Mucosa of descending colon (tissue), 3 donors: Measurements from ENCODE around the gene KRTAP9-1. TPM values are rescaled to one million over a fixed set of nuclear protein-coding genes. Genes with fewer than 3 reads are reported as not detected.

Source experiments
- ATAC-seq: fragments of 200-7000 bp; cut with Tn5 transposase; one replicate; pipeline ENCODE4 v1.9.1; 2020; ENCODE audit warnings: mild to moderate bottlenecking, moderate library complexity
- DNase-seq, 3 donors: peaks; one replicate each; pipeline ENCODE4 v3.0.0-alpha.2; 2020
- H3K36me3 ChIP-seq: fragments of 200-600 bp; one replicate; pipeline ENCODE4 v1.8.0; 2021; ENCODE audit warnings: low read depth, mild to moderate bottlenecking
- H3K4me1 ChIP-seq: fragments of 200-600 bp; one replicate; pipeline ENCODE4 v1.8.0; 2021; ENCODE audit warnings: low read depth, mild to moderate bottlenecking
- H3K4me3 ChIP-seq: fragments of 200-600 bp; one replicate; pipeline ENCODE4 v1.8.0; 2021; ENCODE audit warnings: mild to moderate bottlenecking
- H3K9me3 ChIP-seq: fragments of 200-600 bp; one replicate; pipeline ENCODE4 v1.8.0; 2021; ENCODE audit warnings: mild to moderate bottlenecking
- intact Hi-C, 2 donors: fragments of 100-400 bp; cut with DNase I in 1 of 2; cut with micrococcal nuclease in 1 of 2; formaldehyde crosslinking; loops; one replicate each; pipeline versions ENCODE4 v1.11.0 to v1.11.1; 2022; cut with DNase I, micrococcal nuclease
- total RNA-seq, 3 donors: library from RNA; stranded (reverse); fragmentation: NEBNext Ultra II Directional in 2 of 3; extraction: Animal tissue kit (Norgen Biotek cat#: 25700) in 2 of 3; gene quantifications; one replicate each; pipeline versions ENCODE4 v1.2.1 to v1.2.4, GENCODE V29; 2021 to 2023
- TF ChIP-seq, protein P1 (sequence below): fragments of 200-600 bp; IDR thresholded peaks from one replicate; pipeline ENCODE4 v1.8.0; 2022; ENCODE audit warnings: antibody characterized with exemption, mild to moderate bottlenecking
- donor health status: DM: no; HTN: no; CAD: no; lungs with moderate emphysema.
- donor health status: DM: no; HTN: no; CAD: no.
- donor health status: DM: no; HTN: yes; CAD: no.

Gene KRTAP9-1
- total RNA-seq, 3 donors from 2014 or later, result not detected

DNA sequence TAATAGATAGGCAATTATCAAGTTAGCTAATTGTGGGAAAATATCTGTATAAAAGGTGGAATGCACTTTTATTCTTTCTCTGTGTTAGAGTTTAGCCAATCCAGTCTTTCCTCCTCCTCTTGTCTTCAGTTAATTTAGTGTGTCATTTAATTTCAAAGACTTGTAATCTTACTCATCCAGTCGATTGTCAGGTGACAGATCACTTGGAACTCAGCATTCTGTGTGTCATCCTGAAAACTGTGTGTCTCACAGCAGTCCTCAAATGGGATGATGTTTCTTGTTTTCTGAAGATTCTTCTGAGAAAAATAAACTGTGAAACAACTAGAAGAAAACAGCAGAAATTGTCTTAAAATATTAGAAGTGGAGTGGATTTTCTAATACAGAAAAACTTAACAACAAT, 4.7 kb upstream of the KRTAP9-1 start:
- intact Hi-C loops, result no loop called here
- Histone ChIP-seq H3K36me3 (no peaks in the 10 kb centered on the region), H3K4me3 (no peak overlapping the region), H3K4me1 (no peaks in the 10 kb centered on the region), H3K9me3 (no peaks in the 10 kb centered on the region)
- DNase-seq (no peak), ATAC-seq (no peak)
- TF ChIP-seq, protein P1, sequence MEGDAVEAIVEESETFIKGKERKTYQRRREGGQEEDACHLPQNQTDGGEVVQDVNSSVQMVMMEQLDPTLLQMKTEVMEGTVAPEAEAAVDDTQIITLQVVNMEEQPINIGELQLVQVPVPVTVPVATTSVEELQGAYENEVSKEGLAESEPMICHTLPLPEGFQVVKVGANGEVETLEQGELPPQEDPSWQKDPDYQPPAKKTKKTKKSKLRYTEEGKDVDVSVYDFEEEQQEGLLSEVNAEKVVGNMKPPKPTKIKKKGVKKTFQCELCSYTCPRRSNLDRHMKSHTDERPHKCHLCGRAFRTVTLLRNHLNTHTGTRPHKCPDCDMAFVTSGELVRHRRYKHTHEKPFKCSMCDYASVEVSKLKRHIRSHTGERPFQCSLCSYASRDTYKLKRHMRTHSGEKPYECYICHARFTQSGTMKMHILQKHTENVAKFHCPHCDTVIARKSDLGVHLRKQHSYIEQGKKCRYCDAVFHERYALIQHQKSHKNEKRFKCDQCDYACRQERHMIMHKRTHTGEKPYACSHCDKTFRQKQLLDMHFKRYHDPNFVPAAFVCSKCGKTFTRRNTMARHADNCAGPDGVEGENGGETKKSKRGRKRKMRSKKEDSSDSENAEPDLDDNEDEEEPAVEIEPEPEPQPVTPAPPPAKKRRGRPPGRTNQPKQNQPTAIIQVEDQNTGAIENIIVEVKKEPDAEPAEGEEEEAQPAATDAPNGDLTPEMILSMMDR, result no peak

DNA sequence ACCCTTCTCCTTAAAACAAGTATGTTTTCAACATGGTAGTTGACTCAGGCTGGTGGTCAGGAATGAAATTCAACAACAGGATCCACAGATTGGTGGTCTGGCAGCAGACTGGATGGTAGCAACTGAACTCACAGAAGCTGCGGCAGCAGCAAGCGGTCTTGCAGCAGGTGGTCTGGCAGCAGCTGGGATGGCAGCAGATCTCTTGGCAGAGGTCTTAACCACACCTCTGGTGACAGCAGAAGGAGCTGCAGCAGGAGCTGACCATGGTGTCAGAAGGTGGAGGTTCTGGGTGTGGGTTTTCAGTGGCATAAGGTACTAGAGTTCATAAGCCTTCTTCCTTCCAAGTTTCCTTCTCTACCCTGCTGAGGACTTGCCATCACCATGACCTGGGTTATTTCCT, 2.8 kb upstream of the KRTAP9-1 start:
- no peak for ATAC-seq
- TF ChIP-seq, protein P1, result no peak
- intact Hi-C loops, result no loop called here
- no peaks in the 10 kb centered on the region for H3K9me3 ChIP-seq
- H3K4me1 ChIP-seq, result no peaks in the 10 kb centered on the region
- no peak overlapping the region for H3K4me3 ChIP-seq
- no peak for DNase-seq
- no peaks in the 10 kb centered on the region for H3K36me3 ChIP-seq

DNA sequence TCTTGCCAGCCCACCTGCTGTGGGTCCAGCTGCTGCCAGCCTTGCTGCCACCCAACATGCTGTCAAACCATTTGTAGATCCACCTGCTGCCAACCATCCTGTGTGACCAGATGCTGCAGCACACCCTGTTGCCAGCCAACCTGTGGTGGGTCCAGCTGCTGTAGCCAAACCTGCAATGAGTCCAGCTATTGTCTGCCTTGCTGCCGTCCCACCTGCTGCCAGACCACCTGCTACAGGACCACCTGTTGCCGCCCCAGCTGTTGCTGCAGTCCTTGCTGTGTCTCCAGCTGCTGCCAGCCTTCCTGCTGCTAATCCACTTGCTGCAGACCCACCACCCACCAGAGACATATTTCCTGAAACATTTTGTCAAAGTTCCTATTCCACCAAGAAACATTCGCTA, 641 bp downstream of the KRTAP9-1 start:
- no peak for ATAC-seq
- Histone ChIP-seq H3K9me3 (no peaks in the 10 kb centered on the region), H3K4me3 (no peak overlapping the region), H3K4me1 (no peaks in the 10 kb centered on the region), H3K36me3 (no peaks in the 10 kb centered on the region)
- TF ChIP-seq, protein P1, result no peak
- intact Hi-C loops, result no loop called here
- DNase-seq, result no peak

DNA sequence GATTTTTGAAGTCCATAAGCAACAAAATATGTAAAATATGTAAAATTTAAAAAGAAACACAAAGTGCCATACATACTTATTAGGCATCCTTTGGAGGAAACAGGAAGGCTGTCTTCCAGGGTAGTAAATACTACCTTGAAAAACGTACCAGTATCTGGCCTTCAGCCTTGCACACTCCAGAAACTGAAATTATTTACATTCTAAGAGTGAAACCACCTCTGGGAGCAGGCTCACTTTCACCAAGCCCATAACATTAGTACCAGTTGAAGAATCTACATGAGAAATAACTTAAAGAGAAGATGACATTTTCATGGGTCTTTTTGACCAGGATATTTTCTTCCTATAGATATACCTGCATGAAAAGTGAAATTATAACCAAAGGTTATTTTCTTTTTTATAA, 6.4 kb downstream of the KRTAP9-1 start:
- Histone ChIP-seq H3K4me3 (no peak overlapping the region), H3K9me3 (no peaks in the 10 kb centered on the region), H3K36me3 (no peaks in the 10 kb centered on the region), H3K4me1 (peaks cover 8% of the 10 kb centered on the region)
- no peak for ATAC-seq
- intact Hi-C loops, result no loop called here
- DNase-seq, result no peak
- TF ChIP-seq, protein P1, result no peak

DNA sequence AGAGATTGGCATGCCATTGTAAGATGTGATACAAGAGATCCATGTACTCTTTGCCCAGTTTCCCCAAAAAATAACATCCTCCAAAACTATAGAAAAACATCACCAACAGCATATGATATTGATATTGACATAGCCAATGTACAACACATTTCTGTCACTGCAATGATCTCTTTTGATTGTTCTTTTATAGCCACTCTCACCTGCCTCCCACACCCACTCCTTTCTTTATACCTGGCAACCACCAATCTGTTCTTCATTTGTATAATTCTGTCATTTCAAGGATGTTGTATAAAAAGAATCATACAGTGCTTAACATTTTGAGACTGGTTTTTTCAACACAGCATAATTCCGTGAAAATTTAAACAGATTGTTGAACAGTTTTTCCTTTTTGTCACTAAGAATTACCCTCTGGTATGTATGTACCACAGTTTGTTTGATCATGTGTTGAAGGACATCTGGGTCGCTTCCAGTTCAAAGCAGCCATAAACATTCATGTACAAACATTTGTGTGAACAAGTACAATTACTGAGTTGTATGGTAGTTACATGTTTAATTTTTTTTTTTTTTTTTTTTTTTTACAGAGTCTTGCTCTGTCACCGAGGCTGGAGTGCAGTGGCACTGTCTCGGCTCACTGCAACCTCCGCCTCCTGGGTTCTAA, 9.9 kb downstream of the KRTAP9-1 start:
- H3K4me3 ChIP-seq, result no peak overlapping the region
- H3K36me3 ChIP-seq, result no peaks in the 10 kb centered on the region
- peaks cover 8% of the 10 kb centered on the region for H3K4me1 ChIP-seq
- no peaks in the 10 kb centered on the region for H3K9me3 ChIP-seq
- intact Hi-C loops, result no loop called here
- TF ChIP-seq, protein P1, result no peak
- DNase-seq, result peak in 1 of 3 donors; percentile 66
- ATAC-seq, result peak; percentile 85
